Measurements from ENCODE around the gene PRRC2B.
A peak's percentile ranks its signal among the peaks of the same experiment; 100 is the strongest.

PRRC2B gene

DNA sequence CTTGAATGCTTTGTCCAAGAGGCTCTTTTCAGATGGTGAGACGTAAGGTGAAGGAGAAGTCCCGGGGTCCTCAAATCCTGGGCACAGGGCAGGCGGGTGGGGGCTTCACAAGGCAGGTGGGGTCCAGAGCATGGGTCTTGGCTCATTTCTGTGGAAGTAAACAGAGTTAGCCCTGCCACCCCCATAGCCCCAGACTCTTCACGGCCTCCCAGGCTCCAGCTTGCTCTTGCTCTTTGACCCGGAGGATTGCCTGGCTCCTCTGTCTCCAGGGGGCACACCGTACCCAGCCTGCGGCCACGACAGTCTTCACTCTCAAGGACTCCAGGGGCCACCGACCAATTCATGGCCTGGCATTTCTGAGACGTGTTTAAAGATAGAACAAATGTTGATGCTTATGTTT is 80.0 kb downstream of the PRRC2B start:
- no peak for DNase-seq

DNA sequence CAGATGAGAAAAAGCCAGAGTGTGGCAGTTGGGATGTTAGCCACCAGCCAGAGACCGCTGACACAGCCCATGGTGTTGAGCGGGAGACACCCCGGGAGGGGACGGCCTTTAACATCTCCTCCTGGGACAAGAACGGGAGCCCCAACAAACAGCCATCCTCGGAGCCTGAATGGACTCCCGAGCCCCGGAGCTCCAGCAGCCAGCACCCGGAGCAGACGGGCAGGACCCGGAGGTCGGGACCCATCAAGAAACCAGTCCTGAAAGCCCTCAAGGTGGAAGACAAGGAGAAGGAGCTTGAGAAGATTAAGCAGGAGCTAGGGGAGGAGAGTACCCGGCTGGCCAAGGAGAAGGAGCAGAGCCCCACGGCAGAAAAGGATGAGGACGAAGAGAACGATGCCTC is 80.8 kb downstream of the PRRC2B start:
- DNase-seq: no peak

DNA sequence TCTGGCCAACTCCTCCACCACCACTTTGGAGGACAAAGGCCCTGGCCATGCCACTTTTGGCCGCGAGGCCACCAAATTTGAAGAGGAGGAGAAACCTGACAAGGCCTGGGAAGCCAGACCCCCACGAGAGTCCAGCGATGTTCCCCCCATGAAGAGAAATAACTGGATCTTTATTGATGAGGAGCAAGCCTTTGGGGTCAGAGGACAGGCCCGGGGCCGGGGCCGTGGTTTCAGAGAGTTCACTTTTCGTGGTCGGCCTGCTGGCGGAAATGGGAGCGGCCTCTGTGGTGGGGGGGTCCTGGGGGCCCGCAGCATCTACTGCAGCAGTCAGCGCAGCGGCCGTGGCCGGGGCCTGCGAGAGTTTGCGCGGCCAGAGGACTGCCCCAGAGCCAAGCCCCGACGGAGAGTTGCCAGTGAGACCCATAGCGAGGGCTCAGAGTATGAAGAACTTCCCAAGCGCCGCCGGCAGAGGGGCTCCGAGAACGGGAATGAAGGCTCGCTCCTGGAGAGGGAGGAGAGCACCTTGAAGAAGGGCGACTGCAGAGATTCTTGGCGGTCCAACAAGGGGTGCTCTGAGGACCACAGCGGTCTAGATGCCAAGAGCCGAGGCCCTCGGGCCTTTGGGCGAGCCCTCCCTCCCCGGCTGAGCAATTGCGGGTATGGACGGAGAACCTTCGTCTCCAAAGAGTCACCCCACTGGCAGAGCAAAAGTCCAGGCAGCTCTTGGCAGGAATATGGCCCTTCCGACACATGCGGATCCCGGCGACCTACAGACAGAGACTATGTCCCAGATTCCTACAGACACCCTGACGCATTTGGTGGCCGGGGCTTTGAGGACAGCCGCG is 81.4 kb downstream of the PRRC2B start:
- DNase-seq: peak; percentile 8

DNA sequence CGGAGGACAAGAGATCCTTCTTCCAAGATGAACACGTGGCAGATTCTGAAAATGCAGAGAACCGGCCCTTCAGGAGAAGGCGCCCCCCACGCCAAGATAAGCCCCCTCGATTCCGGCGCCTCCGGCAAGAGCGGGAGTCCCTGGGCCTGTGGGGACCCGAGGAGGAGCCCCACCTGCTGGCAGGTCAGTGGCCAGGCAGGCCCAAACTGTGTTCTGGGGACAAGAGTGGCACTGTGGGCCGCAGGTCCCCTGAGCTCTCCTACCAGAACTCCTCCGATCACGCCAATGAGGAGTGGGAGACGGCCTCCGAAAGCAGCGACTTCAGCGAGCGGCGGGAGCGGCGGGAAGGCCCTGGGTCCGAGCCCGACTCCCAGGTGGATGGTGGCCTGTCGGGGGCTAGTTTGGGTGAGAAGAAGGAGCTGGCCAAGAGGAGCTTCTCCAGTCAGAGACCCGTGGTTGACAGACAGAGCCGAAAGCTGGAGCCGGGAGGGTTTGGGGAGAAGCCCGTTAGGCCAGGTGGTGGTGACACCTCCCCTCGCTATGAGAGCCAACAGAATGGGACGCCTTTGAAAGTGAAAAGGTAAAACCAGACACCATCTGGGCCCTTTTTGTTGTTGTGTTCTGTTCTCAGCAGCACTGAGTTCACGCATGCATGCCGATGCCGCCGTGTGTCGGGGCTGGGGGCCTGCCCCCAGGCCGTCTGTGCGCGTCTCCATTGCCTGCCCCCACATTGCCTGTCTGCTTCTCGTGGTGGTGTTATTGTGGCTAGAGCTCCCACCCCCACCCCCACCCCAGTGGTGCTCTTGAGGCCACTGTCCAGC is 82.3 kb downstream of the PRRC2B start:
- DNase-seq: peak; percentile 12

DNA sequence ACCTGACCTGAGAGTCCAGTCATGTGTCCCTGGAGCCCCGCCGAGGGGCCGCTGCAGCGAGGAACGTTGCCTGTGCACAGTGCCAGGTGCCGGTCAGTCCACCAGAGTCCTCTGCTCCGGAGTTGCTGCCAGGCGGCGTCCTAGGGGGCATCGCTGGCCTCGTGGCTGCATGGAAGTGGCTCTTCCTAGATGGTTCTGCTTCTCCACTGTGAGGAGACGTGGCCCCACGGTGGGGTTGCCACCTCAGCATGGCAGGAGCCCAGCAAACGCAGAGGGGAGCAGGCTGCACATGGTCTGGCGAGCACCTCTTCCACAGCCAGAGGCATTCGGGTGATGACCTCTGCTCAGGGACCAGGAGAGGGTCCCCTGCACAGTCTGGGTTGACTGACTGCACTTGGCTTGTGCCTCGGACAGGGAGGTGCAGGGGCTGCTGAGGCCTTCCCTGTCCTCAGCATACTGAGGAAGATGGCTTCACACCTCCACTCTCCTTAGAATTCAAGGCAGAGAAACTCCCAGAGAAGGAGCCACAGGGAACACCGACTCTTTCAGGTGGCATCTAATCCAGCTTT is 83.0 kb downstream of the PRRC2B start:
- DNase-seq: no peak

DNA sequence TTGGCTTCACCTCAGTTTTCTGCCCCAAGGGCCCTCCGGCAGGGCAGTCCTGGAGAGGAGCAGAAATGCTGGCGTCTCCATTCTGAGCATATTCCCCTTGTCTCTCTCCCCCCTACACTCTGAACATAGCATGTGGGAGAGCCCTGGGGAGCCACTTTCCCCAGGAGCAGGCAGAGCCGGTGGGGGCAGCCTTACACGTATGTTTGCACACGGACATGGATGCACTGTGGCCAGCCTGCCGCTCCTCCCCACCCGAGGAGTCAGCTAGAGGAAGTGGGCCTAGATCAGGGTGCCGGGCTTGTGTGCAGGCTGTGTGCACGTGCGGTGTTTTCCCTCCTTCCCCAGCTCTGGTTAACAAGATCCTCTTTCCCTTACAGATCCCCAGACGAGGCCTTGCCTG is 83.5 kb downstream of the PRRC2B start:
- no peak for DNase-seq

DNA sequence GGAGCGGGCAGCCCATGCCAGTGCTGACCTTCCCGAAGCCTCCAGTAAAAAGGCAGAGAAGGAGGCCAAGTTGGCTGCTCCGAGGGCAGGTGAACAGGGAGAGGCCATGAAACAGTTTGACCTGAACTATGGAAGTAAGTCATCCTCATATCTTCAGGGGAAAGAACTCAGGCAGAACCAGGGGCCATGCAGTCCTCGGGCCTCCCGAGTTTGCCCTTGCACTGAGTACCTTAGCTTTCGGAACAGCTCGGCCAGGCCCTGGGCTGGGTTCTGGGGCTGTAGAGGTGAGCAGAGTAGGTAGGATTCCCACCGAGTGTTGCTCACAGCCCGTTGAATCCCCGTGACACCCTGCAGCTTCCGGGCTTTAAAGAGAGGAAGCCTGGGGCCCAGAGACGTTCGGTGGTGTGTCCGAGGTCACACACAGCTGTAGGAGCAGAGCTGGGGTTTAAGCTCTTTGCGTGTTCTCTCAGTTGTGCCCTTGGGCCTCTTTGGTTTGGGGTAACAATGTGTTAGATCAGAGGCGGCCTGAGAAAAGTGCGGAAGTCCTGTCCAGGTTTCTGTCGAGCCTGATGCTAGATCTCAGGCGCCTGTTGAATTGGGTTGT is 84.0 kb downstream of the PRRC2B start:
- DNase-seq: no peak

DNA sequence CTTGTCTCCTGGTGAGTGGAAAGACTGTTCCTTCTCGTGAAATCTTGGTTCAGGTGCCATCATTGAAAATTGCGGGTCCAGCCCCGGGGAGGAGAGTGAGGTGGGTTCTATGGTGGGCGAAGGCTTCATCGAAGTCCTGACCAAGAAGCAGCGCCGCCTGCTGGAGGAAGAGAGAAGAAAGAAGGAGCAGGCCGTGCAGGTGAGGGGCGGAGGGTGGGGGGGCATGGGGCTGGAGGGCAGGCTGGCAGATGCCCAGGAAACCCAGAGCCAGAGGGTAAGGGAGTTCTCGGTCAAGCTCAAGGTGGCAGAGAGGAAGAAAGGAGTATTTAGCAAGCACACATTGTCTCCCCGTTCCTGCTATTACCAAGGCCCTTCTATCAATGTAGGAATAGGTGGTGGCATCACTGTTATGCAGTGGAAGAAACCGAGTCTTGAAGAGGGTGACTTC is 84.6 kb downstream of the PRRC2B start:
- DNase-seq: peak; percentile 66

DNA sequence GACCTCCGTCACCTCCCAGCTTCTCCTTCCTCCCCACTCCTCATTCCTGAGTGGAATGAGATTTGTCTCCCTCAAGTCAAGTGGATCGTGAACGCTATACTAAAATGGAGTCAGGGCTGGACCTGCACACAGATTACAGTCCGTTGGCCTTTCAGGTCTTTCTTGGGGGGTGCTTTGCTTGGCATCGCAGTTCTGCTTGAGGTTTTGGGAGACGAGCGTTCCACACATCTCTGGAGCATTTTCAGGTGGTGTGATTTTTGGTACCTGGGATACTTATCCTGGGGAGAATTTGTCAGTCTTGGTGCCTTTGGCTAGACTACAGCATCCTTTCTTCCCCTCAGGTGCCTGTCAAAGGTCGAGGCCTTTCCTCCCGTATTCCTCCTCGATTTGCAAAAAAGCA is 85.0 kb downstream of the PRRC2B start:
- no peak for DNase-seq

DNA sequence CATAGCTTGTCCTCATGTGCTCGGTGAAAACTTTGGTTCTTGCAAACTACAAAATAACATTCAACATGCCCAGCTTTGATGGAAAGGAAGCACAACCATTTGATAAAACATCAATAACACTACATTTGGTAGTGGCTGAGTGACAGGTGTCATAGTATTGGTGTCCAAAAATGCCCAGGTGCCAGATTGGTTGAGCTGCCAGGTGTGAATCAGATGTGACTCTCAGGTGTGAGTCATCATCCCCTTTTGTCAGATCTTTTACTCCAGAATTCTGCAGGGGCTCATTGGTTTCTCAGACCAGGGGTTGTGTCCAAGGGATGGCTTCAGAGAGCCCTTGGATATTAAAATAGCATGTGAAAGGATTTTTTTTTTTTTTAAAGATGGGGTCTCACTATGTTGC is 86.4 kb downstream of the PRRC2B start:
- no peak for DNase-seq

DNA sequence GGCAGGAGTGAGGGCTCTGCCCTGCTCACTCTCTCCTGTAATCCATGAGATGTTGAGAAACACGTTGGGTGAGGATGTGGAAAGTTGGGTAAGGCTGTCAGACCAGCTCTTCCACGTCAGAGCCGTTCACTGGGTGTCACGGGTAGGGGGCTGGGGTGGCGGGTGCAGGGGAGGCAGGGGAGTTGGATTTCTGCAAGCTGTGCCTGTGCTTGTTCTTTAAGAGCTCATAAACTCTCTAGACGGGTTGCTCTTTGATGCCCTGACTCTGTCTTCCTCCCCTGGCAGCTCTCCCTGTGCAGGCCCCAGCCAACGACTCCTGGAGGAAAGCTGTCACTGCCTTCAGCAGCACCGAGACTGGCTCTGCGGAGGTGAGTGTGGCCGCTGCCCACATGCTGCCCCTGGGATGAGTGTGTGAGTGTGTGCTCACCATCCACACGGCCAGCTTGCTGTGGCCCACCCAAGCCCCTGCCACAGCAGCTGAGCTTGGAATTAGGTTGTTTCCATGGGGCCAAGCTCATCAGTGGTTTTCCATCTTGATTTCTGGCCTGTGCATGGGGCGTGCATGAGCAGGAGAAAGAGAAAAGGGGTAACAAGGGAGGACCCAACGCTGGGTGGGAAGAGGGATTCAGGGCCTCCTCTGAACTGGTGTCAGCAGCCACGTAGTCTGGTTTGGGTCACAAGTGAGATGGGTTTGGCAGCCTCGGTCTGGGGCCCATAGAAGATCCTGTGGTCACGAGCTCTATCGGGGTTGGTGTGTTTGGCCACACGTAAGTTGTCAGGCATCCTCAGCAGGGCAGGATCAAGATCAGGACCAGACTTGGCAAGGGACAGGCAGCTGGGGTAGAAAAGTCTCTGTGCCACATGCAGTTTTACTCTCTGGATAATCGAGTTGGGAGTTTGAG is 87.8 kb downstream of the PRRC2B start:
- DNase-seq: no peak

DNA sequence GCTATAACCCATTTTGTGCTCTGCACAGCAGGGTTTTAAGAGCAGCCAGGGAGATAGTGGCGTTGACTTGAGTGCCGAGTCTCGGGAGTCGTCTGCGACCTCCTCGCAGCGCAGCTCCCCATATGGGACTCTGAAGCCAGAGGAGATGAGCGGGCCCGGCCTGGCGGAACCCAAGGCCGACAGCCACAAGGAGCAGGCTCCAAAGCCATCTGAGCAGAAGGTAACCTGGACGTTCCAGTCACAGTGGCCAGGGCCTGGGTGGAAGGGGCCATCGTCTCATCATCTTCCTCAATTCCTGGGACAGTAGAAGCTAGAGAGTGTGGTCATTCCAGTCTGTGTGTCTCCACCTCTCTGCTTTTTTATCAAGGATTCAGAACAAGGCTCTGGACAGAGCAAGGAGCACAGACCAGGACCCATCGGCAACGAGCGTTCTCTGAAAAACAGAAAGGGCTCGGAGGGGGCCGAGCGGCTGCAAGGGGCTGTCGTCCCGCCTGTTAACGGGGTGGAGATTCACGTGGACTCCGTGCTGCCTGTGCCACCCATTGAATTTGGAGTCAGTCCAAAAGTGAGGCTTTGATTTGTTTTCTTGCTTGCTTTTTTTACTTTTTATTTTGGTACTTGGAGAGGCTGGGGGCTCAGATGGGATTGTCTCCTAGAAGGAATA is 88.6 kb downstream of the PRRC2B start:
- no peak for DNase-seq

DNA sequence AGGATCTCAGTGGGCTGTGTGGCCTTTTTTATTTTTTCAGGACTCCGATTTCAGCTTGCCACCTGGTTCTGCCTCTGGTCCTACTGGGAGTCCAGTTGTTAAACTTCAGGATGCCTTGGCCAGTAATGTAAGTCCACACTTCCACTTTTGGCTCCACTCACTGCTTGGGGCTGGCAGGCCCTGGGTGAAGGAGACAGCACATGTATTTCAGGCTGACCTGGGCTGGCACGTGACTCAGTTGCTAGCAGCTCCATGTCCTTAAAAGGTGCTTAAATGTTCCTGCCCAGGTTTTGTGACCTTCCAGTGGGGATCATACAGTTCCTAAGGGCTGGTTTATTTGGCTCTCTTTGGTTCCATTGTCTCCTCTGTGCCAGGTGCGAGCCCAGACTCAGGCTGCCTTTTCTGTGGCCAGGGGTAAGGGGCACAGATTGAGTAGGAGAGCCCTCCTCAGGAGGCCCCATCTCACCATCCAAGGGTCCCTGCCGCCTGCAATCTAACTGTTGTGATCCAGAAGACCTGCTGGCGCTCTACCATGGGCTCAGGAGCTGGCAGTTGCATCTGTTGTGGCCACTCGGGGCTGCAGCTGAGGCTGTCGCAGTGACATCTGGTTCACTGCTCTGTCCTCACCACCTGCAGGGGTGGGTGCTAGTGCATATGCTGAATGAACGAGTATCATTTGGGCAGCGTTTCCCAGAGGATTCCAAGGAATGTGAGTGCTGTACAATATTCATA is 89.6 kb downstream of the PRRC2B start:
- DNase-seq: no peak

DNA sequence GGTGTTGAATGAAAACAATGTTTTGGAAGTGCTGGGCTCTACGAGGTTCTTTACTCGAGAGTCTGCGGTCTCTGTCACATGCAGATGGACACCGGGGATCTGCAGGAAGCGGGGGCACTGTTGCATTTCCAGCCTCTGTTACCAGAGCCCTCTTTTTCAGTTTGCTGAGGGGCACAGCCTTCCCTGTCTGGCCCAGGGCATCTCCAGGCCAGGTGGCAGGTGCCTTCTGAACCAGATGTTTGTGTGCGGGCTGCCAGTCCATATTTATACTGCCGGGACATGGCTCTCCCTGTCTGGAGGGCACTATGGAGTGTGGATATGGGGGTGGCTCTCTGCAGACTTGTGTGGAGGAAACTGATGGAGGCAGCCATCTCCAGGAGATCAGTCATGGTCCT is 90.2 kb downstream of the PRRC2B start:
- no peak for DNase-seq

DNA sequence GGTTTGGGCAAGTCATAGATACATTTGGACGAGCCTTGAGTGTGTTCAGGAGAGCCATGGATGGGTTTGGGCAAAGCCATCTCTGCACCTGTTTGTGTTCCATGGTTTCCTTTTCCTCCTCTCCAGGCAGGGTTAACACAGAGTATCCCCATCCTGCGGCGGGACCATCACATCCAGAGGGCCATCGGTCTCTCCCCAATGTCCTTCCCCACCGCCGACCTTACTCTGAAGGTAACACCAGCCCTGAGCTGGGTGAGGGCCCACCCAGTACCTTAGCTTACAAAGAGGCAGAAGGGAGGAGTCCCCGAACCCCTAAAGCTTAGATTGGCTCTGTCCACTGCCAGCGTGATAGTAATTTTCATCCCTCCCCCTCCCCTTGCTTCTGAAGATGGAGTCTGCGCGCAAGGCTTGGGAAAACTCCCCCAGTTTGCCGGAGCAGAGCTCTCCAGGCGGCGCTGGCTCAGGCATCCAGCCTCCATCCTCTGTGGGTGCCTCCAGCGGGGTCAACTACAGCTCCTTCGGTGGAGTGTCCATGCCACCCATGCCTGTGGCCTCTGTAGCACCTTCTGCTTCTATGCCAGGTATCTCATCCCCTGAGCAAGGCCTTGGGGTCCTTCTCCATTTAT is 90.8 kb downstream of the PRRC2B start:
- no peak for DNase-seq

DNA sequence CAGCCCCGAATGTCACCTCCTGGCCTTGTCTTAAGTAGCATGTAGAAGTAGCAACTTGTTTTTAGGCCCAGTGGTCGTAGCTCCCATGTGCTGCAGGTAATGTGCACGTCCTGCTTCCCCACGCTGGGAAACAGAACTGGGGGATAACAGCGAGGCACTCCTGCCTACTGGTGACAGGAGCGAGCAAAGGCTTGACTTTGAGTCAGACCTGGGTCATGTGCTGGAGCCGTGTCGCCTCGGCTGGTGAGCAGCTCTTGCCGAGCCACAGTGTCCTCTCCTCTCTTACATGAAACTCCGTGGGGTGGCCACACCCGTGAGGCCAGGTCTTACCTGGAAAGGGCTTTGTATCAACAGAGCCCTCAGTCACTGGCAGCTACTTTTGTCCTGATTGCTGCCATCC is 91.3 kb downstream of the PRRC2B start:
- no peak for DNase-seq

DNA sequence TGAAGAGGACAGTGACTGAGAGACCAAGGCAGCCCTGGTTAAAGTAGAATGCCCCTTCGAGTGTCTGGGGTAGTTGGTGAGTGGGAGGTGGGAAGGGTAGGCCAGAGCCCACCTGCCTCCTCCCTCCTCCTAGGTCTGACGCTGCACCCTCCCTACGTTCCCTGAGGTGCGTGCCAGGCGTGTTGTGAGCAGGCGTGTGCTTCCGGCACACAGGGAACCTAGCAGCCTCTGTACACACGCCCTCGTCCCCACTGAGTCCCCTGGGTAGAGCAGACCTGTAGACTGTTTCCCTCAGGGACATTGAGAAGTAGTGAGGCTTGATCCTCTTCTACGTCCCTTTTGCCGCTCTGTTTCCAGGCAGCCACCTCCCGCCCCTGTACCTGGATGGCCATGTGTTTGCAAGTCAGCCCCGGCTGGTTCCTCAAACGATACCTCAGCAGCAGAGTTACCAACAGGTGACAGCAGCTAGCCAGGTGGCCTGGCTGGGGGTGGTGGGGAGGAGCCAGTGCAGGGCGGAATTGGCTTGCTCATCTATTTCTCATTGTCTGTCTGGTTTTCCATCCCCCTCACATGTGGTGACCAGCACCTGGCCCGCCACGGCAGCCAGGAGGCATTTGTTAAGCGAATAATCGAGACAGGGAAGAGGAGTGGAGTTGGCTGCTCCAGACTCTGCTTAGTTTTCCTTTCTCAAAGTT is 92.0 kb downstream of the PRRC2B start:
- DNase-seq: no peak

DNA sequence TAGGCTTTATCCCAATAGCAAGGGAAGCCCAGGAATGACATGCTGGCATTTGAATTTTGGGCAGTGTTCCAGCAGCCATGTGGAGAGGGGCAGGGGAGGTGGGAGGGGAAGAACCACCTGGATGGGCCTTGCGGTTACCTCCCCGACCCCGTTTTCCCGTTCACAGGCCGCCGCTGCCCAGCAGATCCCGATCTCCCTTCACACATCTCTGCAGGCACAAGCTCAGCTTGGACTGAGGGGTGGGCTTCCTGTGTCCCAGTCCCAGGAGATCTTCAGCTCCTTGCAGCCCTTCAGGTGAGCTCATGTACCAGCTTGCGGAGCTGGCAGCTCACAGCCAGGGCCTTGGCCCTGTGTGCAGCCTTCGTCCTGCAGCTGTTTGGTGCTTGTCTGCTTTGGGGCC is 93.1 kb downstream of the PRRC2B start:
- no peak for DNase-seq

DNA sequence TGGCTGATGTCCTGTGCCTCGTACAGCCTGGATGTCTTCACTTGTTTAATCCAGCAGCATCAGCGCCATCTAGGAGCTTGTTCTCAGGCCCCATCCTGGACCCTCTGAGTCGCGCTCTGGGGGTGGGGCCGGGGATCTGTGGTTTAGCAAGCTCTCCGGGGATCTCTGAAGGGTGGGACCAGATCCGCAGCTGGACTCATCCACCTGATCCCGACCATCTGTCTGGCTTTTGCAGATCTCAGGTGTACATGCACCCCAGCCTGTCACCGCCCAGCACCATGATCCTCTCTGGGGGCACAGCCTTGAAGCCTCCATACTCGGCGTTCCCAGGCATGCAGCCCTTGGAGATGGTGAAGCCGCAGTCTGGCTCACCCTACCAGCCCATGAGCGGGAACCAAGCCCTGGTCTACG is 93.7 kb downstream of the PRRC2B start:
- DNase-seq: no peak

DNA sequence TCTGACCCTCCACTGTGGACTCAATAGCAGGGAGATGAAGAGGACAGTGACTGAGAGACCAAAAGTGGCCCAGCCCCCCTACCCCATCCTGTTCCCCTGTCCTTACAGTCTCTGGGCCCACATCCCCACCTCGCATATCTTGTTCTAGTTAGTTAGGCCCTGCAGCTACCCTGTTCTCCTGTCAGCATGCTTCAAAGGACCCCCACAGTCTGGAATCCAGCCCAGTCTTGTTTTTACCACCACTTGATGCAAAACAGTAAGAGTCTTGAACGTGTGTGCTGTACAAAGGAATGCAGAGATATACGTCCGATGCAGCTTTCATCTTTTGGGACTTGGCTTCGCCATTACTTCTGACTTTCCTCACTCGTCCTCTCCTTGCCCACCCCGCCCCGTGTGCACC is 96.6 kb downstream of the PRRC2B start:
- no peak for DNase-seq

Data from activated naive CD4-positive, alpha-beta T cell treated with anti-CD3 and anti-CD28 coated beads, Interleukin-2, amount 50 U/mL, for 16 hours (primary cell).